Naive thymus-derived CD8-positive, alpha-beta T cell (primary cell): Measurements from ENCODE around the gene PPM1G. TPM values are rescaled to one million over a fixed set of nuclear protein-coding genes. Genes with fewer than 3 reads are reported as not detected.

Experiments used
- ATAC-seq, 2 donors: fragments of 150-1000 bp; cut with Tn5 transposase in 1 of 2; sonication (Bioruptor Pico), chemical (Tn5 transposase) in 1 of 2; 1 replicate in 1 of 2; 2 replicates in 1 of 2; pipeline ENCODE4 v1.10.0; 2021; ENCODE audit warnings: mild to moderate bottlenecking in 2 of 2, moderate library complexity in 2 of 2
- POLR2A ChIA-PET: fragments of 350-600 bp; sonication (Branson Sonifier 250); formaldehyde crosslinking; loops from one replicate; lab custom pipeline; 2021; ENCODE audit warnings: antibody characterized with exemption; lab: Charles Lee
- DNase-seq, 10 donors: peaks; one replicate each; pipeline versions ENCODE4 v3.0.0 to v3.0.0-alpha.2; 2020 to 2022
- H3K27ac Mint-ChIP-seq, 10 donors: one replicate each; pipeline ENCODE4 v1.8.0; 2020 to 2022; ENCODE audit warnings: mild to moderate bottlenecking in 10 of 10, mixed read lengths in 10 of 10, moderate library complexity in 4 of 10, inconsistent platforms in 1 of 10
- H3K27me3 Mint-ChIP-seq, 5 donors: one replicate each; pipeline ENCODE4 v1.8.0; 2021 to 2022; ENCODE audit warnings: mixed read lengths in 5 of 5
- H3K36me3 Mint-ChIP-seq, 3 donors: one replicate each; pipeline ENCODE4 v1.8.0; 2020 to 2022; ENCODE audit warnings: mixed read lengths in 3 of 3, mild to moderate bottlenecking in 2 of 3, inconsistent platforms in 1 of 3
- H3K4me1 Mint-ChIP-seq, 4 donors: one replicate each; pipeline ENCODE4 v1.8.0; 2021 to 2022; ENCODE audit warnings: mixed read lengths in 4 of 4
- H3K4me3 Mint-ChIP-seq, 10 donors: one replicate each; pipeline ENCODE4 v1.8.0; 2020 to 2022; ENCODE audit warnings: mild to moderate bottlenecking in 10 of 10, mixed read lengths in 10 of 10, moderate library complexity in 6 of 10, inconsistent platforms in 1 of 10
- H3K9me3 Mint-ChIP-seq, 9 donors: one replicate each; pipeline ENCODE4 v1.8.0; 2020 to 2022; ENCODE audit warnings: mixed read lengths in 9 of 9, mild to moderate bottlenecking in 3 of 9, inconsistent platforms in 1 of 9, moderate library complexity in 1 of 9
- polyA plus RNA-seq, 3 donors: library from polyadenylated mRNA; unstranded; fragments of 300-500 nt; fragmentation: Illumina TruSeq; gene quantifications; one replicate each; pipeline ENCODE4 v1.2.3, GENCODE V29; 2021
- total RNA-seq, 8 experiments: library from RNA in 2 of 8; stranded (reverse) in 2 of 8; gene quantifications; one replicate each; pipeline ENCODE4 v1.2.3 and lab custom pipeline; 2021 to 2026

Gene PPM1G
- total RNA-seq (10 to 100 TPM; 46.3 to 48.4 TPM), polyA plus RNA-seq (10 to 100 TPM; 57.1 to 85.2 (median 66.1) TPM), total RNA-seq (lab: John Stamatoyannopoulos, UW) (60.9 to 238 (median 114) reads per million in 6 experiments)

- H3K4me3 Mint-ChIP-seq = peak within 1 kb of the TSS; percentile 87 to 95 (median 93)
- POLR2A ChIA-PET = interaction anchor here (0.6 to 3.4 kb wide), 18 partner anchors 11 to 254 kb away, joined by 3 to 58 read pairs (median 6); partner anchors contain the start of genes ATRAID, CCDC121, EIF2B4 and GPN1
- DNase-seq (peak; percentile 92 to 97 (median 95)), ATAC-seq (peak; percentile 94 to 96)
- H3K27ac Mint-ChIP-seq = peak within 1 kb of the TSS; percentile 83 to 98 (median 96)
- peaks cover 19 to 43% (median 35%) of the 10 kb centered on the region in 4 donors for H3K4me1 Mint-ChIP-seq
- no peaks in the 10 kb centered on the region for H3K9me3 Mint-ChIP-seq
- peaks cover 0 to 19% (median 0%) of the 10 kb centered on the region in 3 donors for H3K36me3 Mint-ChIP-seq
- H3K27me3 Mint-ChIP-seq = peaks cover 0 to 5% (median 2%) of the 10 kb centered on the region in 5 donors
Measured at GRCh38 chr2:27409321-27410073, at the start of gene PPM1G. TSS of gene PPM1G (minus strand) at chr2:27409591. CDS start at chr2:27409422, 169 bp downstream.

DNA sequence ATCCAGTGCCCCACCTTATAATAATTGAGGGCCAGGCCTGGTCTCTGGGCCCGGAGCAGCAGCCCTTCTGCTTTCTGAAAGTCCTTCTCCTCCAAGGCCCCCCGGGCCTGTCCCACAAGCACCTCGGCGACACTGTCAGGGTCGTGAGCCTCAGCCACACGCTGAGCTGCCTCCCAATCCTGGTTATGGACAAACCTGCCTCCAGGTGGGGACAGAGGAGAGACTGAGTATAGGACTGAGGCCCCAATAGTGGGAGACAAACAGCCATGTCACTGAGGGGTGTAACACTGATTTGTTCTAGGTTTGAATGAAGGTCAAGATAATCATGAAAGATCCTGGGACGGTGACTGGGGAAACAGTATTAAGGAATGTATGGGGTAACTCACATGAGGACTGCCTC lies 44.6 kb upstream of the PPM1G start:
- H3K27ac Mint-ChIP-seq = no peak overlapping the region
- H3K9me3 Mint-ChIP-seq = no peaks in the 10 kb centered on the region
- H3K36me3 Mint-ChIP-seq = peaks cover 0 to 49% (median 7%) of the 10 kb centered on the region in 3 donors
- H3K4me1 Mint-ChIP-seq = peaks cover 0 to 3% (median 0%) of the 10 kb centered on the region in 4 donors
- POLR2A ChIA-PET = no interaction called here
- no peak overlapping the region for H3K4me3 Mint-ChIP-seq
- no peaks in the 10 kb centered on the region for H3K27me3 Mint-ChIP-seq
- DNase-seq (no peak), ATAC-seq (no peak)

- H3K27me3 Mint-ChIP-seq = no peaks in the 10 kb centered on the region
Measured at GRCh38 chr2:27451095-27451494, 41.7 kb upstream of the PPM1G start.

GRCh38 chr2:27448381-27448780 lies 39.0 kb upstream of the PPM1G start:
- H3K4me3 Mint-ChIP-seq = no peak overlapping the region
- DNase-seq (no peak), ATAC-seq (no peak)
- POLR2A ChIA-PET = interaction anchor here (0.7 to 1.1 kb wide), 2 partner anchors 12 to 19 kb away, joined by 3 read pairs; no protein-coding TSS in a partner anchor
- H3K4me1 Mint-ChIP-seq = peaks cover 0 to 7% (median 0%) of the 10 kb centered on the region in 4 donors
- H3K36me3 Mint-ChIP-seq = peaks cover 0 to 37% (median 6%) of the 10 kb centered on the region in 3 donors
- H3K27ac Mint-ChIP-seq = peak overlapping the region in 4 of 10 donors; percentile 14 to 50 (median 40)
- no peaks in the 10 kb centered on the region for H3K9me3 Mint-ChIP-seq
- H3K27me3 Mint-ChIP-seq = no peaks in the 10 kb centered on the region

More at GRCh38 chr2:27451095-27451494, 41.7 kb upstream of the PPM1G start:
- H3K4me1 Mint-ChIP-seq = peaks cover 0 to 3% (median 1%) of the 10 kb centered on the region in 4 donors
- H3K4me3 Mint-ChIP-seq = no peak overlapping the region
- H3K27ac Mint-ChIP-seq = peak overlapping the region in 3 of 10 donors; percentile 9 to 38 (median 15)
- POLR2A ChIA-PET = no interaction called here
- peaks cover 0 to 46% (median 10%) of the 10 kb centered on the region in 3 donors for H3K36me3 Mint-ChIP-seq
- ATAC-seq (no peak), DNase-seq (no peak)
- no peaks in the 10 kb centered on the region for H3K9me3 Mint-ChIP-seq

DNA sequence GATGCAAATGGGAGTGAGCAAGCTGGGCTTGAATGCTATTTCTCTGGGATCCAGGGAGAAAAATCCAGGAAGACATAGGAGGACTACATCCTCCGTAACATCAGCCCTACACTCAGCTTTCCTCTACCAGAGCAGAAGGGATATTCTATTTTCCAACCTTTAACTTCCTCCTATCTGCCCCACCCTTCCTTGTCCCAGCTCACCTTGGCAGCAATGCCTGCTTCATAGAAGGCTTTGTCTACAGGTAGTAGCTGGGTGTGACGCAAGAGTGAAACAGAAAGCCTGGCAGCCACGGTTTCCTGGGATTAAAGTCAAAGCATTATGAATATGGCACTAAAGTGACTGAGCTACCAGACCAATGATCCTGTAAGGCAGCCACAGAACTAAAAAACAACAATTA lies 36.7 kb upstream of the PPM1G start:
- H3K27ac Mint-ChIP-seq = peak overlapping the region in 4 of 10 donors; percentile 35 to 79 (median 48)
- peak in 1 of 2 donors; percentile 29 for ATAC-seq
- no peaks in the 10 kb centered on the region for H3K27me3 Mint-ChIP-seq
- POLR2A ChIA-PET = interaction anchor here (1.1 to 1.3 kb wide), 2 partner anchors 17 to 36 kb away, joined by 3 to 4 read pairs; partner anchors contain the start of gene NRBP1
- H3K9me3 Mint-ChIP-seq = no peaks in the 10 kb centered on the region
- peaks cover 0 to 7% (median 4%) of the 10 kb centered on the region in 4 donors for H3K4me1 Mint-ChIP-seq
- H3K4me3 Mint-ChIP-seq = no peak overlapping the region
- DNase-seq = no peak
- H3K36me3 Mint-ChIP-seq = peaks cover 0 to 45% (median 18%) of the 10 kb centered on the region in 3 donors

GRCh38 chr2:27445615-27446014 lies 36.2 kb upstream of the PPM1G start:
- DNase-seq (no peak), ATAC-seq (no peak)
- POLR2A ChIA-PET = interaction anchor here (1.1 to 1.3 kb wide), 2 partner anchors 17 to 36 kb away, joined by 3 to 4 read pairs; partner anchors contain the start of gene NRBP1
- Mint-ChIP-seq H3K4me3 (no peak overlapping the region), H3K4me1 (peaks cover 0 to 7% (median 4%) of the 10 kb centered on the region in 4 donors), H3K9me3 (no peaks in the 10 kb centered on the region), H3K27ac (peak overlapping the region in 4 of 10 donors; percentile 44 to 79 (median 62)), H3K27me3 (no peaks in the 10 kb centered on the region), H3K36me3 (peaks cover 0 to 49% (median 21%) of the 10 kb centered on the region in 3 donors)

DNA sequence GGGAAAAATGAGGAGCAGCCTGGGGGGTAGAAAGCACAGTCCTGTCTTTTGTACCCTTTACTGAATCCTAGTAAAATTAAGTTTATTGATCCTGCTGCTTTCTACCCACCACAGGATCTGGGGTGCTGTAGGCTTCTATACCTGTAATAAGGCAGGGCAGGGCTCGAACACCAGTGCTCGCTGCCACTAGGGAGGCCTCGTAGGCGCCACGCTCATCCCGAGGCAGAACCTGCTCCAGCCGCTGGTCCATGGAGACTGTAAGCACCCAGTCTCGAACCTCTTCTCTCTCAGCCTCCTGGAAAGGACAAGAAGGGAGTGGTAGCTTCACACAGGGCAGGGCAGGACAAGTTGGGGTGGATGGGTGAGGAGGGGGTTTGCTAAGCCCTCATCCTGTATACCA lies 35.8 kb upstream of the PPM1G start:
- ATAC-seq (no peak), DNase-seq (no peak)
- Mint-ChIP-seq H3K27ac (peak overlapping the region in 4 of 10 donors; percentile 28 to 79 (median 50)), H3K36me3 (peaks cover 0 to 53% (median 25%) of the 10 kb centered on the region in 3 donors), H3K4me3 (no peak overlapping the region), H3K9me3 (no peaks in the 10 kb centered on the region), H3K4me1 (peaks cover 0 to 7% (median 5%) of the 10 kb centered on the region in 4 donors), H3K27me3 (no peaks in the 10 kb centered on the region)
- POLR2A ChIA-PET = interaction anchor here (1.1 to 1.3 kb wide), 2 partner anchors 16 to 35 kb away, joined by 3 to 4 read pairs; partner anchors contain the start of gene NRBP1

DNA sequence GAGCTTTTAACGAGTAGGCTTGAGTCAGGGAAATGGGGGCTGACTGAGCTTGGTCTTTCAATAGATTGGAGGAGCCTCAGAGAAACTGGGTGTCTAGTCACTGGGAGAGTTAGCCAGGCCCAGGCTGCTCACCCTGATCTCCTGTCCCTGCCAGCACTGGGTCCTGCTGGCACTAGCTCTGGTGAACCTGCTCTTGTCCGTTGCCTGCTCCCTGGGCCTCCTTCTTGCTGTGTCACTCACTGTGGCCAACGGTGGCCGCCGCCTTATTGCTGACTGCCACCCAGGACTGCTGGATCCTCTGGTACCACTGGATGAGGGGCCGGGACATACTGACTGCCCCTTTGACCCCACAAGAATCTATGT lies 33.5 kb upstream of the PPM1G start:
- DNase-seq = no peak
- ATAC-seq = peak; percentile 15 to 31
- H3K4me3 Mint-ChIP-seq = peak overlapping the region in 2 of 10 donors; percentile 16 to 38
- POLR2A ChIA-PET = no interaction called here
- peaks cover 0 to 7% (median 6%) of the 10 kb centered on the region in 4 donors for H3K4me1 Mint-ChIP-seq
- no peaks in the 10 kb centered on the region for H3K27me3 Mint-ChIP-seq
- no peaks in the 10 kb centered on the region for H3K9me3 Mint-ChIP-seq
- H3K27ac Mint-ChIP-seq = peak overlapping the region in 8 of 10 donors; percentile 3 to 93 (median 46)
- peaks cover 0 to 60% (median 27%) of the 10 kb centered on the region in 3 donors for H3K36me3 Mint-ChIP-seq

- Mint-ChIP-seq H3K27me3 (no peaks in the 10 kb centered on the region), H3K9me3 (no peaks in the 10 kb centered on the region), H3K36me3 (peaks cover 0 to 61% (median 30%) of the 10 kb centered on the region in 3 donors), H3K4me3 (peak within 1 kb of the TSS in 2 of 10 donors; percentile 48), H3K4me1 (peaks cover 0 to 7% (median 6%) of the 10 kb centered on the region in 4 donors), H3K27ac (peak within 1 kb of the TSS in 9 of 10 donors; percentile 3 to 93 (median 55))
- ATAC-seq = peak; percentile 43 to 82
- POLR2A ChIA-PET = interaction anchor here (1.5 kb wide), 1 partner anchor 10 kb away, joined by 3 read pairs; no protein-coding TSS in a partner anchor
- DNase-seq = peak in 8 of 10 donors; percentile 16 to 79 (median 40)
Measured at GRCh38 chr2:27441958-27442919, 32.8 kb upstream of the PPM1G start, which contains the start of gene KRTCAP3. TSS of gene KRTCAP3 (plus strand) at chr2:27442381. CDS start at chr2:27442413, 32 bp downstream.

DNA sequence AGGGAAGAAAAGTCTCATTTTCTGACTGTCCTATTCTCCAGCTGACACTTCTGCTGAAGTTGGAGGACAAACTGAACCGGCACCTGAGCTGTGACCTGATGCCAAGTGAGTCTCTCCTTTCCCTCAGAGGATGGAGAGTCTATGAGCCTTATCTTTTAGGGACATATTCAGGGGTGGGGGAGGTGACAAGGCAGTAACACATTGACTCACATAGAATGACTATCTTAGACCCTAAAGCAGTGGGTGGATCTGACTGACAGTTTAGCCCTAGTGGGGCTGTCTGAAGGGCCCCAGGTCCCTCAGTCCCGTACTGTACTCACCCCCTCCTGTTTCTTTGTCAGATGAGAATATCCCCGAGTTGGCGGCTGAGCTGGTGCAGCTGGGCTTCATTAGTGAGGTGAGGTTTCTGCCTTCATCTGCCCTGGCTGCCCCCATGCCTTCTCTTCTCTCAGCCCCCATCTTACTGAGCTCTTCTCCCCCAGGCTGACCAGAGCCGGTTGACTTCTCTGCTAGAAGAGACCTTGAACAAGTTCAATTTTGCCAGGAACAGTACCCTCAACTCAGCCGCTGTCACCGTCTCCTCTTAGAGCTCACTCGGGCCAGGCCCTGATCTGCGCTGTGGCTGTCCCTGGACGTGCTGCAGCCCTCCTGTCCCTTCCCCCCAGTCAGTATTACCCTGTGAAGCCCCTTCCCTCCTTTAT lies 32.0 kb upstream of the PPM1G start:
- peaks cover 0 to 7% (median 6%) of the 10 kb centered on the region in 4 donors for H3K4me1 Mint-ChIP-seq
- no peaks in the 10 kb centered on the region for H3K9me3 Mint-ChIP-seq

DNA sequence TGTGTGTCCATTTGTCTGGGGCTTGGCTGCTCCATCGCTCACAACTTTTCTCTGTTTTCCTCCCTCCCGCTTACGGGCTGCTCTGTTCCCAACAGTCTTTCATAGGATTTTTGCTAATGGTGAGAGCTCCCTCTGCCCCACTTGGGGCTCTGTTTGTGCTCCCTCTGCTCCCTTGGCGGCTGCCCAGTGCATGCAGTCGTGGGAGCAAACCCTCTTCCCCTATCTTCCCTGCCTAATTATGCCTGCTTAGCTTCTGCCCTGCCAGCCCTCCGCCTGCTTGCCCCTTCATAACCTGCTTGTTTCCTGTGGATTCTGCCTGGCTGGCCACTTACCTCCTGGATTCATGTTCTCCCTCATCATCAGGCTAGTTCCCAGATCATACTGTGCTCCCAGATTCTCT lies 26.2 kb upstream of the PPM1G start:
- no peaks in the 10 kb centered on the region for H3K9me3 Mint-ChIP-seq
- no peak overlapping the region for H3K4me3 Mint-ChIP-seq
- peak overlapping the region in 4 of 10 donors; percentile 51 to 77 (median 64) for H3K27ac Mint-ChIP-seq
- DNase-seq (no peak), ATAC-seq (no peak)
- POLR2A ChIA-PET = interaction anchor here (1.1 kb wide), 1 partner anchor 13 kb away, joined by 3 read pairs; no protein-coding TSS in a partner anchor
- H3K27me3 Mint-ChIP-seq = no peaks in the 10 kb centered on the region
- peaks cover 4 to 86% (median 37%) of the 10 kb centered on the region in 3 donors for H3K36me3 Mint-ChIP-seq
- H3K4me1 Mint-ChIP-seq = peaks cover 15 to 36% (median 26%) of the 10 kb centered on the region in 4 donors

More for the DNA sequence above, 32.0 kb upstream of the PPM1G start:
- DNase-seq = no peak
- H3K27me3 Mint-ChIP-seq = no peaks in the 10 kb centered on the region
- POLR2A ChIA-PET = interaction anchor here (1.5 kb wide), 1 partner anchor 9 kb away, joined by 3 read pairs; no protein-coding TSS in a partner anchor
- peak overlapping the region in 4 of 10 donors; percentile 14 to 82 (median 42) for H3K27ac Mint-ChIP-seq
- H3K36me3 Mint-ChIP-seq = peaks cover 0 to 67% (median 32%) of the 10 kb centered on the region in 3 donors
- ATAC-seq = no peak
- no peak overlapping the region for H3K4me3 Mint-ChIP-seq
